ENCODE measurements around the gene BCAP31.

GRCh38 chrX:153722704-153723350 is 1.4 kb downstream of the BCAP31 start:
- peak in 1 of 6 experiments; percentile 7 for TF ChIP-seq CTCF (IDR thresholded peaks at IDR 0.05)
- TF ChIP-seq POLR2A (IDR thresholded peaks at IDR 0.05) = no peak
